Trophoblast cell (in vitro differentiated cells and primary cell): Measurements from ENCODE around the gene JAKMIP1.
"Not testable (repeated sequence)": the region's sequence is repeated elsewhere in the genome, so short reads cannot be mapped to it uniquely, and the experiment has no call there.

ENCODE experiments used
- DNase-seq, 2 donors: peaks; one replicate each; pipeline ENCODE4 v3.0.0-alpha.2; 2016
- H2AFZ ChIP-seq: 2 replicates; pipeline ENCODE4 v1.6.1; 2013; ENCODE audit warnings: low read length, moderate library complexity, mild to moderate bottlenecking; ENCODE audit not compliant: insufficient read depth, poor library complexity
- H2AK5ac ChIP-seq: 2 replicates; pipeline ENCODE4 v1.6.1; 2013; ENCODE audit warnings: mild to moderate bottlenecking, low read length
- H2BK120ac ChIP-seq: 2 replicates; pipeline ENCODE4 v1.6.1; 2013; ENCODE audit warnings: low read length, mild to moderate bottlenecking, moderate library complexity; ENCODE audit not compliant: insufficient read depth, poor library complexity
- H2BK12ac ChIP-seq: 2 replicates; pipeline ENCODE4 v1.6.1; 2013; ENCODE audit warnings: mild to moderate bottlenecking, low read length, moderate library complexity
- H2BK5ac ChIP-seq: 2 replicates; pipeline ENCODE4 v1.6.1; 2013; ENCODE audit warnings: low read length, low read depth, moderate library complexity, mild to moderate bottlenecking; ENCODE audit not compliant: poor library complexity
- H3K14ac ChIP-seq: 2 replicates; pipeline ENCODE4 v1.6.1; 2013; ENCODE audit warnings: mild to moderate bottlenecking, low read length
- H3K18ac ChIP-seq: 2 replicates; pipeline ENCODE4 v1.6.1; 2013; ENCODE audit warnings: mild to moderate bottlenecking, low read length
- H3K23ac ChIP-seq: 2 replicates; pipeline ENCODE4 v1.6.1; 2013; ENCODE audit warnings: low read length
- H3K27ac ChIP-seq: 2 replicates; pipeline ENCODE4 v1.5.1; 2013; ENCODE audit warnings: low read depth, mild to moderate bottlenecking, inconsistent platforms, low read length, moderate library complexity
- H3K27me3 ChIP-seq: 2 replicates; pipeline ENCODE4 v1.6.1; 2013; ENCODE audit warnings: inconsistent platforms, mild to moderate bottlenecking, low read length, moderate library complexity; ENCODE audit not compliant: insufficient read depth
- H3K36me3 ChIP-seq, 2 experiments: 1 replicate in 1 of 2; 2 replicates in 1 of 2; pipeline ENCODE4 v1.6.1; 2013; ENCODE audit warnings: low read length in 2 of 2, mild to moderate bottlenecking in 2 of 2, moderate library complexity in 1 of 2; ENCODE audit not compliant: insufficient read depth in 2 of 2, control insufficient read depth in 1 of 2
- H3K4ac ChIP-seq: 2 replicates; pipeline ENCODE4 v1.6.1; 2013; ENCODE audit warnings: low read depth, mild to moderate bottlenecking, low read length, moderate library complexity
- H3K4me1 ChIP-seq, 2 experiments: 1 replicate in 1 of 2; 2 replicates in 1 of 2; pipeline ENCODE4 v1.6.1; 2013; ENCODE audit warnings: low read length in 2 of 2, mild to moderate bottlenecking in 2 of 2, moderate library complexity in 1 of 2; ENCODE audit not compliant: insufficient read depth in 2 of 2, control insufficient read depth in 1 of 2
- H3K4me2 ChIP-seq: 2 replicates; pipeline ENCODE4 v1.6.1; 2013; ENCODE audit warnings: inconsistent platforms, mild to moderate bottlenecking, low read length, moderate library complexity
- H3K4me3 ChIP-seq: 2 replicates; pipeline ENCODE4 v1.5.1; 2013; ENCODE audit warnings: mild to moderate bottlenecking, low read depth, low read length, inconsistent platforms
- H3K79me1 ChIP-seq: one replicate; pipeline ENCODE4 v1.6.1; 2013; ENCODE audit warnings: low read length
- H3K79me2 ChIP-seq: 2 replicates; pipeline ENCODE4 v1.6.1; 2013; ENCODE audit warnings: low read length, mild to moderate bottlenecking; ENCODE audit not compliant: control insufficient read depth, insufficient read depth, poor library complexity
- H3K9ac ChIP-seq: 2 replicates; pipeline ENCODE4 v1.6.1; 2013; ENCODE audit warnings: mild to moderate bottlenecking, low read length
- H3K9me3 ChIP-seq: 2 replicates; pipeline ENCODE4 v1.6.1; 2013; ENCODE audit warnings: low read depth, mild to moderate bottlenecking, control low read depth, inconsistent platforms, low read length; ENCODE audit not compliant: insufficient read depth
- H4K12ac ChIP-seq: 2 replicates; pipeline ENCODE4 v1.6.1; 2013; ENCODE audit warnings: low read depth, mild to moderate bottlenecking, low read length, moderate library complexity
- H4K8ac ChIP-seq: 2 replicates; pipeline ENCODE4 v1.6.1; 2013; ENCODE audit warnings: low read depth, mild to moderate bottlenecking, low read length, moderate library complexity
- H4K91ac ChIP-seq: one replicate; pipeline ENCODE4 v1.6.1; 2013; ENCODE audit warnings: low read depth, mild to moderate bottlenecking, low read length, moderate library complexity
- WGBS: extraction: QIAGEN DNeasy Blood & Tissue Kit; methylation state at CpG from one replicate; pipeline ENCODE4 v1.1.7; 2013; ENCODE audit warnings: missing lambda C conversion rate; ENCODE audit not compliant: insufficient read length, insufficient coverage; ENCODE audit errors: extremely low coverage; 5-methylcytosine and 5-hydroxymethylcytosine counted together

Gene JAKMIP1

DNA sequence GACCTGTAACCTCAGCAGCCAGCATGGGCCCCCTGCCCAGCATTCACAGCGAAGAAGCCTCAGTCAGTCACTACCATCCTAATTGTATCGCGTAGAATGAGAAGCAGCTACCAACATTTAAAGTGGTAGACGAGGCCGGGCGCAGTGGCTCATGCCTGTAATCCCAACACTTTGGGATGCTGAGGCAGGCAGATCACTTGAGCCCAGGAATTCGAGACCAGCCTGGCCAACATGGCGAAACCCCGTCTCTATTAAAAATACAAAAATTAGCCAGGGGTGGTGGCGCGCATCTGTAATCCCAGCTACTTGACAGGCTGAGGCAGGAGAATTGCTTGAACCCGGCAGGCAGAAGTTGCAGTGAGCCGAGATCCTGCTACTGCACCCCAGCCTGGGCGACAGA, 59.3 kb downstream of the JAKMIP1 start:
- H2BK120ac ChIP-seq, H2AK5ac ChIP-seq, H3K36me3 ChIP-seq, H3K4me1 ChIP-seq, H3K9me3 ChIP-seq, H2BK12ac ChIP-seq, H3K4me3 ChIP-seq, H3K18ac ChIP-seq, DNase-seq, H3K79me2 ChIP-seq, H3K27me3 ChIP-seq, H2BK5ac ChIP-seq, H3K27ac ChIP-seq, H3K23ac ChIP-seq, H3K4ac ChIP-seq, H2AFZ ChIP-seq, H4K91ac ChIP-seq, H3K14ac ChIP-seq, H3K79me1 ChIP-seq, H3K9ac ChIP-seq, H4K8ac ChIP-seq, H4K12ac ChIP-seq, H3K4me2 ChIP-seq: not testable (repeated sequence)
- WGBS, result no CpG with 5 or more reads among the region's 14 CpGs

- Histone ChIP-seq H3K27ac (no peak overlapping the region), H3K4me2 (no peak overlapping the region), H3K4me3 (no peak overlapping the region), H4K91ac (no peak overlapping the region), H3K4me1 (no peaks in the 10 kb centered on the region), H3K9me3 (peaks cover 3% of the 10 kb centered on the region), H2AK5ac (no peak overlapping the region), H4K8ac (no peak overlapping the region), H3K4ac (no peak overlapping the region), H4K12ac (no peak overlapping the region), H2AFZ (no peak overlapping the region), H2BK120ac (no peak overlapping the region), H3K23ac (no peak overlapping the region), H3K27me3 (no peaks in the 10 kb centered on the region), H2BK5ac (no peak overlapping the region), H3K9ac (no peak overlapping the region), H2BK12ac (no peak overlapping the region), H3K79me1 (no peaks in the 10 kb centered on the region), H3K36me3 (no peaks in the 10 kb centered on the region), H3K79me2 (no peaks in the 10 kb centered on the region), H3K14ac (no peak overlapping the region), H3K18ac (no peak overlapping the region)
- no CpG with 5 or more reads among the region's 3 CpGs for WGBS
- no peak for DNase-seq
Measured at GRCh38 chr4:6137747-6138135, 62.6 kb downstream of the JAKMIP1 start.

DNA sequence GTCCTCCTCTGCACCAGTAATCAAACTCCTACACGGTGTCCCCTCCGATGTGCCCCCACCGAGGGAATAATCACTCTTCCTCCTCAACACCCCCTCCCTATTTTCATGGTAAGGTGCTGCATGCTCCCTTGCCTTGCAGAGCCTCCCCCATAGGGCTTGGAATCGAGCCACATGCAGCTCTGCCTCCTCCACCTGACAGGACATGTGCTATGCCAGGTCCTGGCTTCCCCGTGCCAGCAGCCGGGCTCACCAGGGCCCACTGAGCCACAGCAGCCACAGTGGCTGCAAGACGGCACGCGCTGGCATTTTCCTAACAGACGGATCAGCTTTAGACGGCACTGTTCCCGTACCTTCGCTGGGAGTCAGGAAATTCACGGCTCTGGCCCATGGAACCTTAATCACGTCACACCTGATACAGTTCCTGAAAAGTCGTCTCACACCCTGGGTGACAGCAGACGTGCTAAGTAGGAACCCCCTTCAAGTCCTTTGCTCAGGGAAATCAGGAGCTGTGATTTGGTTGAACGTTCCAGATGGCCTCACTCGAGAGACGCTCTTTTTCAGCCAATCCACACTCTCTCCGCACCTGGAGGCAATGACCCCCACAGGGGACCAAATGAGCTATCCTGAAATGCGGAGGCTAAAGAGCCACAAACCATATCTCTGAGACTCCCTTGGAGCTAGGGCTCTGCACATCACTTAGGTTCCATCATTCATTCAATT, 63.2 kb downstream of the JAKMIP1 start:
- peaks cover 3% of the 10 kb centered on the region for H3K9me3 ChIP-seq
- no peak overlapping the region for H2BK5ac ChIP-seq
- no peaks in the 10 kb centered on the region for H3K36me3 ChIP-seq
- no peak overlapping the region for H2AK5ac ChIP-seq
- no peak overlapping the region for H3K14ac ChIP-seq
- no peak overlapping the region for H4K91ac ChIP-seq
- H3K4me3 ChIP-seq, result no peak overlapping the region
- no peak overlapping the region for H3K9ac ChIP-seq
- H3K4me2 ChIP-seq, result no peak overlapping the region
- H3K4ac ChIP-seq, result no peak overlapping the region
- H3K4me1 ChIP-seq, result no peaks in the 10 kb centered on the region
- no peak overlapping the region for H3K18ac ChIP-seq
- H4K8ac ChIP-seq, result no peak overlapping the region
- H2BK120ac ChIP-seq, result no peak overlapping the region
- no peaks in the 10 kb centered on the region for H3K79me2 ChIP-seq
- WGBS, result no CpG with 5 or more reads among the region's 22 CpGs
- no peak overlapping the region for H2BK12ac ChIP-seq
- H4K12ac ChIP-seq, result no peak overlapping the region
- H3K27me3 ChIP-seq, result no peaks in the 10 kb centered on the region
- no peak overlapping the region for H2AFZ ChIP-seq
- no peak for DNase-seq
- no peak overlapping the region for H3K23ac ChIP-seq
- no peak overlapping the region for H3K27ac ChIP-seq
- no peaks in the 10 kb centered on the region for H3K79me1 ChIP-seq

- H2BK5ac ChIP-seq, result no peak overlapping the region
- no peak for DNase-seq
- no peak overlapping the region for H4K12ac ChIP-seq
- H3K79me1 ChIP-seq, result no peaks in the 10 kb centered on the region
- H3K4me2 ChIP-seq, result no peak overlapping the region
- no peak overlapping the region for H3K14ac ChIP-seq
- H3K27ac ChIP-seq, result no peak overlapping the region
- no peak overlapping the region for H2BK120ac ChIP-seq
- no peak overlapping the region for H2AFZ ChIP-seq
- no peaks in the 10 kb centered on the region for H3K79me2 ChIP-seq
- no peaks in the 10 kb centered on the region for H3K4me1 ChIP-seq
- no peaks in the 10 kb centered on the region for H3K36me3 ChIP-seq
- H4K91ac ChIP-seq, result no peak overlapping the region
- no peak overlapping the region for H2BK12ac ChIP-seq
- no peak overlapping the region for H4K8ac ChIP-seq
- H3K9me3 ChIP-seq, result peaks cover 3% of the 10 kb centered on the region
- no peak overlapping the region for H3K9ac ChIP-seq
- H3K23ac ChIP-seq, result no peak overlapping the region
- no peak overlapping the region for H2AK5ac ChIP-seq
- H3K18ac ChIP-seq, result no peak overlapping the region
- H3K4ac ChIP-seq, result no peak overlapping the region
- H3K27me3 ChIP-seq, result no peaks in the 10 kb centered on the region
- no peak overlapping the region for H3K4me3 ChIP-seq
- WGBS, result no CpG with 5 or more reads among the region's 11 CpGs
Measured at GRCh38 chr4:6134612-6135220, 65.6 kb downstream of the JAKMIP1 start.
